HepG2 (cell line): ENCODE data around the gene EZH1. TPM values are rescaled to one million over a fixed set of nuclear protein-coding genes. Genes with fewer than 3 reads are reported as not detected.

ENCODE experiments used
- ARNT2 ChIP-seq: sonication (generic); formaldehyde crosslinking; IDR thresholded peaks from 2 replicates; pipeline ENCODE4 v1.8.0; 2022; ENCODE audit warnings: mild to moderate bottlenecking, low read depth, missing genetic modification reagents, moderate library complexity
- CC2D1A ChIP-seq: sonication (generic); formaldehyde crosslinking; IDR thresholded peaks from 2 replicates; pipeline ENCODE4 v1.8.1; 2023; ENCODE audit warnings: mild to moderate bottlenecking, missing genetic modification reagents
- CREB3 ChIP-seq: sonication (generic); formaldehyde crosslinking; IDR thresholded peaks from 2 replicates; pipeline ENCODE4 v1.5.0; 2020; ENCODE audit warnings: missing genetic modification reagents
- E2F1 ChIP-seq: sonication (generic); formaldehyde crosslinking; IDR thresholded peaks from 2 replicates; pipeline ENCODE4 v1.5.0; 2020; ENCODE audit warnings: missing genetic modification reagents
- GLI4 ChIP-seq: sonication (generic); formaldehyde crosslinking; IDR thresholded peaks from 2 replicates; pipeline ENCODE4 v1.5.1; 2020; ENCODE audit warnings: missing genetic modification reagents, mild to moderate bottlenecking, moderate library complexity, borderline replicate concordance
- KDM6A ChIP-seq: IDR thresholded peaks from 2 replicates; pipeline ENCODE4 v1.6.1; 2016; ENCODE audit warnings: low read depth
- NBN ChIP-seq: fragments of 450-650 bp; conservative IDR thresholded peaks from 2 replicates; pipeline ENCODE4 v1.6.1; 2017
- PPARG ChIP-seq: conservative IDR thresholded peaks from 2 replicates; pipeline ENCODE4 v1.6.1; 2016; ENCODE audit warnings: missing biosample characterization, missing genetic modification reagents
- RNF2 ChIP-seq: fragments of 450-650 bp; conservative IDR thresholded peaks from 2 replicates; pipeline ENCODE4 v1.6.1; 2016; ENCODE audit warnings: low read depth
- RORA ChIP-seq: sonication (generic); formaldehyde crosslinking; IDR thresholded peaks from 2 replicates; pipeline ENCODE4 v1.5.0; 2020; ENCODE audit warnings: mild to moderate bottlenecking, missing genetic modification reagents, moderate library complexity
- STAG1 ChIP-seq: sonication (generic); formaldehyde crosslinking; IDR thresholded peaks from 2 replicates; pipeline ENCODE4 v1.4.0; 2020; ENCODE audit warnings: missing genetic modification reagents
- TBX3 ChIP-seq: fragments of 450-650 bp; IDR thresholded peaks from 2 replicates; pipeline ENCODE4 v1.6.1; 2017; ENCODE audit warnings: antibody characterized with exemption, mild to moderate bottlenecking, inconsistent platforms, borderline replicate concordance
- ZFP37 ChIP-seq: sonication (generic); formaldehyde crosslinking; IDR thresholded peaks from 2 replicates; pipeline ENCODE4 v1.4.0; 2020; ENCODE audit warnings: missing genetic modification reagents, borderline replicate concordance
- ZMAT5 ChIP-seq: sonication (generic); formaldehyde crosslinking; IDR thresholded peaks from 2 replicates; pipeline ENCODE4 v1.5.0; 2020; ENCODE audit warnings: mild to moderate bottlenecking, low read depth, missing genetic modification reagents, borderline replicate concordance
- ZNF124 ChIP-seq: sonication (generic); formaldehyde crosslinking; IDR thresholded peaks from 2 replicates; pipeline ENCODE4 v1.4.0; 2020; ENCODE audit warnings: missing genetic modification reagents
- ZNF138 ChIP-seq: sonication (generic); formaldehyde crosslinking; IDR thresholded peaks from 2 replicates; pipeline ENCODE4 v1.5.0; 2020; ENCODE audit warnings: mild to moderate bottlenecking, low read depth, missing genetic modification reagents
- ZNF17 ChIP-seq: sonication (generic); formaldehyde crosslinking; IDR thresholded peaks from 2 replicates; pipeline ENCODE4 v1.5.0; 2020; ENCODE audit warnings: mild to moderate bottlenecking, missing genetic modification reagents
- ZNF317 ChIP-seq: sonication (generic); formaldehyde crosslinking; IDR thresholded peaks from 2 replicates; pipeline ENCODE4 v1.5.0; 2020; ENCODE audit warnings: mild to moderate bottlenecking, missing genetic modification reagents
- ZNF34 ChIP-seq: sonication (generic); formaldehyde crosslinking; IDR thresholded peaks from 2 replicates; pipeline ENCODE4 v1.4.0; 2020; ENCODE audit warnings: mild to moderate bottlenecking, missing genetic modification reagents, borderline replicate concordance
- ZNF510 ChIP-seq: sonication (generic); formaldehyde crosslinking; IDR thresholded peaks from 2 replicates; pipeline ENCODE4 v1.4.0; 2020; ENCODE audit warnings: low read depth, mild to moderate bottlenecking, missing genetic modification reagents
- ZNF75D ChIP-seq: sonication (generic); formaldehyde crosslinking; IDR thresholded peaks from 2 replicates; pipeline ENCODE4 v1.8.1; 2023; ENCODE audit warnings: missing genetic modification reagents, mild to moderate bottlenecking, borderline replicate concordance
- ZNF775 ChIP-seq: sonication (generic); formaldehyde crosslinking; IDR thresholded peaks from 2 replicates; pipeline ENCODE4 v1.4.0; 2020; ENCODE audit warnings: missing genetic modification reagents, mild to moderate bottlenecking, moderate library complexity, borderline replicate concordance
- ZNF878 ChIP-seq: sonication (generic); formaldehyde crosslinking; IDR thresholded peaks from 2 replicates; pipeline ENCODE4 v1.8.1; 2023; ENCODE audit warnings: mild to moderate bottlenecking, missing genetic modification reagents, moderate library complexity
- ZSCAN9 ChIP-seq: IDR thresholded peaks from 2 replicates; pipeline ENCODE4 v1.6.1; 2016; ENCODE audit warnings: borderline replicate concordance
- polyA plus RNA-seq, 8 experiments: library from polyadenylated mRNA; depleted of rRNA in 3 of 8; stranded (reverse) in 7 of 8; unstranded in 1 of 8; fragments of >200 nt; fragmentation: Illumina TruSeq in 4 of 8; extraction: Trizol in 4 of 8; gene quantifications; 2 replicates each; pipeline versions ENCODE4 v1.2.1 to v1.2.3, GENCODE V29; 2011 to 2016; ENCODE audit warnings: low read depth in 4 of 8, missing spikeins in 1 of 8, mixed read lengths in 1 of 8; ENCODE audit not compliant: insufficient read depth in 1 of 8
- total RNA-seq, 5 experiments: library from RNA; depleted of rRNA; stranded (reverse); fragments of >200 nt; fragmentation: Illumina TruSeq; extraction: Trizol; gene quantifications; 2 replicates each; pipeline ENCODE4 v1.2.3, GENCODE V29; 2016; ENCODE audit warnings: low read depth in 1 of 5
- TF ChIP-seq, protein P1 (sequence below): sonication (generic); formaldehyde crosslinking; conservative IDR thresholded peaks from 2 replicates; pipeline ENCODE4 v1.4.0; 2020; ENCODE audit warnings: missing genetic modification reagents
- TF ChIP-seq, protein P2 (sequence below): sonication (generic); formaldehyde crosslinking; IDR thresholded peaks from 2 replicates; pipeline ENCODE4 v1.4.0; 2020; ENCODE audit warnings: mild to moderate bottlenecking, missing genetic modification reagents
- TF ChIP-seq, protein P3 (sequence below): sonication (generic); formaldehyde crosslinking; IDR thresholded peaks from 2 replicates; pipeline ENCODE4 v1.5.0; 2020; ENCODE audit warnings: missing genetic modification reagents

Gene EZH1
- total and polyA plus RNA-seq, 2 of the 13 experiments (the other 11 are each of a cell fraction or from before 2014, with no cell fraction given) = 11.6 to 24.0 TPM

DNA sequence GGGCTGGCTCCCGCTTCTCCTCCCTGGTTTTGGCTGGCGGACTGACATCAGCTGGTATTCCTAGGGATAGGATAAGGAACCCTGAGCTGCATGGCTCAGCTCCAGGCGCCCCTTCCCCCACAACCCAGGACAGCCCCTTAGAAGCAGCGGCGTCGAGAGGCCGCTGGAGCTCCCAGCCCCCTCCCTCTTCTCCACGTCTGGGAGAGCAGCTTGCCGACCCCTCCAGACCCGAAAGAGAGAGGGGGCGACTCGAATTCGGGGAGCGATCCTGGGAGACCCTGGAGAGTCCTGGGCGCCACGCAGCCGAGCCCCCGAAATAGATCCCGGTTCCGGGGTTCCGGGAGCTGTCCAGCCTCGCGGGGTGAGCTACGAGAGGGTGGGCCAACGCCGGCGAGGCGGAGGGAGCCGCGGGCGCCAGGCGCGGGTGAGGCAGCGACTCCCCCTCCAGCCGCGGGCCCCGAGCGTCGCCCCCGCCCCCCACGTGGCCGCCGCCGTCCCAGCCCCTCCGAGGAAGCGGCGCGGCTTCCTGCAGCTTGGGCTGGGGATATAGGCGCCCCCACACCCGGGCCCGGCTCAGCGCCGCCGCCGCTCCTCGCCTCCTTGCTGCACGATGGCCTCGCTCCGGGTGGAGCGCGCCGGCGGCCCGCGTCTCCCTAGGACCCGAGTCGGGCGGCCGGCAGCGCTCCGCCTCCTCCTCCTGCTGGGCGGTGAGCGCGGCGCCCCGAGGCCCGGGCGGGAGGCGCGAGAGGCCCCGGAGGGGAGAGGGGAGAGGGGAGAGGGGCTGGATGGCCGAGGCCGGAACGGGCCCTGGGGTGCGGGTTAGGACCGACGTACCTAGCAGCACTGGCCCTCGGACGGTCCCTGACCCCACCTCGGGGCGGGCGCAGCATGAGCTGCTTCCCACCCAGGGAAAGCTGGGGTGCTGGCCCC is 16.1 kb upstream of the EZH1 start, which contains the start of gene RAMP2 (continued):
- TF ChIP-seq, protein P1, sequence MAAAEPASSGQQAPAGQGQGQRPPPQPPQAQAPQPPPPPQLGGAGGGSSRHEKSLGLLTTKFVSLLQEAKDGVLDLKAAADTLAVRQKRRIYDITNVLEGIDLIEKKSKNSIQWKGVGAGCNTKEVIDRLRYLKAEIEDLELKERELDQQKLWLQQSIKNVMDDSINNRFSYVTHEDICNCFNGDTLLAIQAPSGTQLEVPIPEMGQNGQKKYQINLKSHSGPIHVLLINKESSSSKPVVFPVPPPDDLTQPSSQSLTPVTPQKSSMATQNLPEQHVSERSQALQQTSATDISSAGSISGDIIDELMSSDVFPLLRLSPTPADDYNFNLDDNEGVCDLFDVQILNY = no peak
- TF ChIP-seq PPARG (no peak), E2F1 (CRISPR knock-in tag) (no peak), STAG1 (CRISPR knock-in tag) (no peak), ZNF878 (CRISPR knock-in tag) (no peak), ZNF17 (no peak), ZNF138 (CRISPR knock-in tag) (no peak), TBX3 (no peak), ZNF510 (no peak), ZSCAN9 (CRISPR knock-in tag) (no peak), ZNF34 (CRISPR knock-in tag) (no peak), ZNF75D (CRISPR knock-in tag) (no peak), ZNF124 (CRISPR knock-in tag) (no peak), KDM6A (CRISPR knock-in tag) (no peak), RORA (CRISPR knock-in tag) (no peak), ZFP37 (CRISPR knock-in tag) (no peak), ARNT2 (CRISPR knock-in tag) (peak; percentile 49; the same call in 1 of the 2 replicates), NBN (no peak), ZMAT5 (CRISPR knock-in tag) (no peak), CREB3 (CRISPR knock-in tag) (no peak), ZNF775 (CRISPR knock-in tag) (no peak), CC2D1A (no peak), GLI4 (CRISPR knock-in tag) (0 out of 2 replicates have a peak, but pooled peaks have one; percentile 44), RNF2 (peak; percentile 56), ZNF317 (no peak)
- TF ChIP-seq, protein P2, sequence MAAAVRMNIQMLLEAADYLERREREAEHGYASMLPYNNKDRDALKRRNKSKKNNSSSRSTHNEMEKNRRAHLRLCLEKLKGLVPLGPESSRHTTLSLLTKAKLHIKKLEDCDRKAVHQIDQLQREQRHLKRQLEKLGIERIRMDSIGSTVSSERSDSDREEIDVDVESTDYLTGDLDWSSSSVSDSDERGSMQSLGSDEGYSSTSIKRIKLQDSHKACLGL (CRISPR knock-in tag) = peak; percentile 75
- TF ChIP-seq, protein P3, sequence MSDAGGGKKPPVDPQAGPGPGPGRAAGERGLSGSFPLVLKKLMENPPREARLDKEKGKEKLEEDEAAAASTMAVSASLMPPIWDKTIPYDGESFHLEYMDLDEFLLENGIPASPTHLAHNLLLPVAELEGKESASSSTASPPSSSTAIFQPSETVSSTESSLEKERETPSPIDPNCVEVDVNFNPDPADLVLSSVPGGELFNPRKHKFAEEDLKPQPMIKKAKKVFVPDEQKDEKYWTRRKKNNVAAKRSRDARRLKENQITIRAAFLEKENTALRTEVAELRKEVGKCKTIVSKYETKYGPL (CRISPR knock-in tag) = no peak
